DMS53 (cell line): ENCODE data around the gene PTRH1.
"Not testable (repeated sequence)": the region's sequence is repeated elsewhere in the genome, so short reads cannot be mapped to it uniquely, and the experiment has no call there.

Experiments used
- DNase-seq: peaks from one replicate; lab custom pipeline; 2025; lab: John Stamatoyannopoulos, UW

Gene PTRH1, protein sequence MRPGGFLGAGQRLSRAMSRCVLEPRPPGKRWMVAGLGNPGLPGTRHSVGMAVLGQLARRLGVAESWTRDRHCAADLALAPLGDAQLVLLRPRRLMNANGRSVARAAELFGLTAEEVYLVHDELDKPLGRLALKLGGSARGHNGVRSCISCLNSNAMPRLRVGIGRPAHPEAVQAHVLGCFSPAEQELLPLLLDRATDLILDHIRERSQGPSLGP

GRCh38 chr9:127715470-127716337, at the start of gene PTRH1, which contains the start of gene TTC16:
TSS of gene PTRH1 (minus strand) at chr9:127715663. CDS start at chr9:127715639, 24 bp downstream.
TSS of gene TTC16 (plus strand) at chr9:127716079. CDS start at chr9:127716146, 67 bp downstream.
- peak; percentile 98 for DNase-seq

GRCh38 chr9:127763918-127764384, 48.5 kb upstream of the PTRH1 start:
- peak; percentile 57 for DNase-seq

- no peak for DNase-seq
Measured at GRCh38 chr9:127762111-127762676, 46.7 kb upstream of the PTRH1 start.

- no peak for DNase-seq
Measured at GRCh38 chr9:127761491-127761956, 46.1 kb upstream of the PTRH1 start.

DNA sequence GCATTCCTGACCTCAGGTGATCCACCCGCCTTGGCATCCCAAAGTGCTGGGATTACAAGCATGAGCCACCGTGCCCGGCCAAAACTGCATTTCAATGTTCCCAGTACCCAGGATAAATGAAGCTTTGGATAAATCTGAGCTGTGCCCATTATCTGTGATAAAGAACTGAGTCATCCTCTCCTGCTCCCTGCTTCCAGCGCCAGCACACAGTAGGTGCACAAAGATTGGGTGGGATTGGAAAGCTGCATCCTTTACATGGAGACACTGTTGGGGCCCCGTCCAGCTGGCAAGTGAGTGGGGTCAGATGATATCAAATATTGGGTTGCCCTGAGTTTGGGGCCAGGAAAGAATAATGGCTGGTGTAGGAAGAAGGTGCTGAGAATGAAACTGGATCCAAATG, 45.6 kb upstream of the PTRH1 start:
- DNase-seq, result no peak

- DNase-seq, result no peak
Measured at GRCh38 chr9:127758843-127759242, 43.4 kb upstream of the PTRH1 start.

DNA sequence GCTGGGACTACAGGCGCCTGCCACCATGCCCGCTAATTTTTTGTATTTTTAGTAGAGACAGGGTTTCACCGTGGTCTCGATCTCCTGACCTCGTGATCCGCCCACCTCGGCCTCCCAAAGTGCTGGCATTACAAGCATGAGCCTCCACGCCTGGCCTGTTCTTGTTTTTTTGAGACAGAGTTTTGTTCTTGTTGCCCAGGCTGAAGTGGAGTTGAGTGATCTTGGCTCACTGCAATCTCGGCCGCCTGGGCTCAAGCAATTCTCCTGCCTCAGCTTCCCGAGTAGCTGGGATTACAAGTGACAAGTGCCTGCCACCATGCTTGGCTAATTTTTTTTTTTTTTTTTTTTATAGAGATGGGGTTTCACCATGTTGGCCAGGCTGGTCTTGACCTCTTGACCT, 41.3 kb upstream of the PTRH1 start:
- not testable (repeated sequence) for DNase-seq

DNA sequence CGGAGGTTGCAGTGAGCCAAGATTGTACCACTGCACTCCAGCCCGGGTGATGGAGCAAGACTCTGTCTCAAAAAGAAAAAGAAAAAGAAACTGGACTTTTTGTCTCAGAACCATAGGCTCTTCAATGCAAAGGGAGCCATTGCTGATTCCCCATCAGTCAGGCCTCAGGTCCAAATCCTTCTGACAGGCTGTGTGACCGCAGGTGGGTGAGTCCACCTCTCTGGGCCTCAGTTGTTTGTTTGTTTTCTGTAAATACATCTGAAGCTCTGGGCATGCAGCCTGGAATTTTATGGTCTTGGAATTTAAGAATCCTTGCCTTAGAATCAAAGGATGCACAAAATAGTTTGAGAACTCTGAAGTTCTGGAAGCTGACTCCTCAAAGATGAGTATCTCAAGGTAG, 40.8 kb upstream of the PTRH1 start:
- no peak for DNase-seq

- peak; percentile 47 for DNase-seq
Measured at GRCh38 chr9:127755061-127756060, 39.9 kb upstream of the PTRH1 start.

DNA sequence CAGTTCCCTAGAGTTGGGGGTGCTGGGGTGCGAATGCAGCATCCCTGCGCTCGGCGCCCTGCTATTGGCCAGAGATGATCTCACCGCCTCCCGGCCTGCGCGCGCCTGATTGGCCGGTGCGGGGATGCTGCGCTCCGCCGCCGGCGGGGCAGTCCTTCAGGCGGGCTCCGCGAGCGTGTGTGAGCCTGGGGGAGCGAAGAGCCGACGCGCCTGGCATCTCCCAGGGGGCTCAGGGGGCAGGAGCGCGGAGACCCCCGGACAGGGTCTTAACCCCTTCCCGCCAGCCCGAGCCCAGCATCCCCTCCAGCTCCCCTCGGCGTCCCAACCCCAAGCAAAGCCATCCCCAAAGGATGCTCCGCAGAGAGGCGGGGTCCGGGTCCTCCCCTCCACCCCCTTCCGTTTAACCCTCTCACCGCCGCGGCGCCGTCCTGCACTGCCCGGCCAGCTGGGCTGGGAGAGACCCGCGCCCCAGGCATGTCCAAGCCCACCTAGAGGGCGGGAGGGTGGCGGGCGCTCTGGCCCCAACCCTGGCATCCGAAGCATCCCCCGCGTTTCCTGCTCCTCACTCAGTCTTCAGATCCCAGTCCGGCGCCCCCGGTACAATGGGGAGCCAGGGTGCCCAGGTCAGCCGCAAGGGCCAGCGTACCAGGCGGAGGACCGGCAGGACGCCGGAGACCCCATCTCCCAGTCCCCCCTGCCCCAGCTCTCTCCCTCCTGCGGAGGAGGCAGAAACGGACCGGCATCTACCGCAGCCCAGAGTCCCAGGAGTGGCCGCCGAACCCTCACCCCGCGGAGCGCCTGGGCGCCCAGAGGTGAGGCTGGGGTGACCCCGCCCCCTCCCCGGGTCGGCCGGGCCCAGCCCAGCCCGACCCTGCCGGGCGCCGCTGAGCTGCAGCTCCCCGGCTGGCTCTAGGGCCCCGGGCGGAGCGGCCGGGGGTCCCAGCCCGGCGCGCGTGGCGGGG, 38.9 kb upstream of the PTRH1 start:
- DNase-seq, result peak; percentile 74

DNA sequence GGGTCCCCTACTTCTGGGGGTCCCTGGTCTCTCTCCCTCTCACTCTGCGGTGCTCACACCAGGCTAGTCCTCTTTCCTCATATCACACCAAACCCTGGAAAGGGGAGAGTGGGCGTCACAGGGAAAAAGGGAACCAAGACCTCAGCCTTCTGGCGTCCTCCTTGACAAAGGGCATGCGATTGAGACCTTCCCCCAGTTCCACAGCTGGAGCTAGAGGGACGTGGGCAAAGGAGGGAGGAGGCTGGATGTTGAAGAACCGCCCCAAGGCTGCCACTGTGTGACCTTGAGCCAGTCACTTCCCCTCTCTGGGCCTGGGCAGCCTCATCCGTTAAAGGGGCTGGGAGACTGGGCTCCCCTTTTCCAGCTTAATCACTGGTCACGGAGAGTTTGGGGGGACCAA, 38.2 kb upstream of the PTRH1 start:
- no peak for DNase-seq

- DNase-seq, result no peak
Measured at GRCh38 chr9:127753148-127753547, 37.7 kb upstream of the PTRH1 start.

- no peak for DNase-seq
Measured at GRCh38 chr9:127751269-127752054, 36.0 kb upstream of the PTRH1 start.

DNA sequence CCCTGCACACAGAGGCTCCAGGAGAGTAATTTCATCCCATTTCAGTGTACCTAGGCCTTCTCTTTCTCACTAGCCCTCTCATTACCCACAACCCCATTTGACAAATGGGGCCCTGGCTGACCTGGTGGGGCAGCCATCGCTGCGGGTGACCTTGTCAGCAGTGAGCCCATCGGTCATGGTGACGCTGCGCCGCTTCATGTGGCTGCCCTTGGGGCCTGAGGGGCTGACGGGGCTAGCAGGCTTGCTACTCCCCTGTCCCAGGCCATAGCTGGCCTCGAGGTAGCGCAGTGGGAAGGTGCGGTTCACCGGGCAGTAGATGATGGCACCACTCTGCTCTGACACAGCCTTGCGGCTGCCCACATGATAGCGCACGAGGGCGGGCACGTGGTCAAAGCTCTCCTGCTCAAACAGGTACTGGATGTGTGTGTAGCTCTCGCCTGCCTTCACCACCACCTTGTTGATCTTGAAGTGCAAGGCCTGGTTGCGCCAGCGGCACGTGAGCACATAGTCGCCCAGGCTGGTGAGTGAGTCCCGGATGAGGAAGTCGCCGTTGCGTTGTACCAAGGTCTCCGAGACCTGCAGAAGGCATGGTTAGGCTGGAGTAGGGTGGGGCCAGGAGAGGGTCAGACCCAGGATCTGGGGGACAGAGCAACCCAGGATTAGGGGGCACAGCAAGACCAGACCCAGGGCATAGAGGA, 33.8 kb upstream of the PTRH1 start:
- no peak for DNase-seq

DNA sequence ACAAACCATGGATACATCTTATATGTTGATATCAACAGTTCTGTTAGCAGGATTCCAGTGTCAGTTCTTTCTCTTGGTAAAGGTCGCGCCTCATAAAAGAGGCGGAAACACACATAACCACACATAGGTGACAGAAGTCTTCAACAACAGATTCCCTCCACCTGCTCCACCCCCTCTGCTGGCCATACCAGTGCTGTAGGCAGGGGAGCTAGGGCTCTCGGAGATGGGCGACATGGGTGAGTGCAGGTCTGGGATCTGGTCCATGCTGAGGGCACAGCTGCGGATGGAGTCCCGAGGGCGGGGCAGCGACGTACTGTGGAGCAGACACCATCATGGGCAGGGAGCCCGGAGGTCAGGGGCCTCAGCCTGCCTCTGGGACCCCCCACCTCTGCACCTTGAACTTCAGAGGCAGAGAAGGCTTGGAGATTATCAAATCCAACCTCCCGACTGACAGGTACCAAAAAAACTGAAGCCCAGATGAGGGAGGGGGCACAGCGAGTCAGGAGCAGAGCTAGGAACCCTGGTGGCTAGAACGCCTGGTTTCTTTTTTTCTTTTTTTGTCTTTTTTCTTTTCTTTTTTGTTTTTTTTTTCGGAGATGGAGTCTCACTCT, 31.6 kb upstream of the PTRH1 start:
- peak; percentile 59 for DNase-seq

- DNase-seq, result no peak
Measured at GRCh38 chr9:127744398-127745110, 29.1 kb upstream of the PTRH1 start.

GRCh38 chr9:127742435-127743088, 27.1 kb upstream of the PTRH1 start:
- peak; percentile 93 for DNase-seq
